H1 (cell line): ENCODE results near the gene TAS2R13. TPM values are rescaled to one million over a fixed set of nuclear protein-coding genes. Genes with fewer than 3 reads are reported as not detected.

Source experiments
- CTCF ChIA-PET: fragments of 300-600 bp; sonication (Branson Sonifier 250); formaldehyde crosslinking; loops from one replicate; lab custom pipeline; 2021; ENCODE audit not compliant: partially characterized antibody; lab: Charles Lee
- POLR2A ChIA-PET: fragments of 300-600 bp; sonication (Branson Sonifier 250); formaldehyde crosslinking; loops from one replicate; lab custom pipeline; 2021; ENCODE audit warnings: inconsistent platforms; ENCODE audit not compliant: partially characterized antibody; lab: Charles Lee
- DNase-seq, 2 experiments: peaks; one replicate each; pipeline versions ENCODE4 v3.0.0 to v3.0.0-alpha.2; 2010 to 2022; ENCODE audit warnings: low spot score in 2 of 2, low read depth in 1 of 2, mixed read lengths in 1 of 2
- FAIRE-seq: peaks from 2 replicates; lab custom pipeline; 2011; peaks lifted over from hg19 to GRCh38; lab: Jason Lieb, UNC
- H2AFZ ChIP-seq: 2 replicates; pipeline ENCODE4 v1.8.1; 2012; ENCODE audit warnings: low read length, inconsistent platforms
- H2AK5ac ChIP-seq: 2 replicates; pipeline ENCODE4 v1.6.1; 2013; ENCODE audit warnings: low read depth, low read length
- H2BK120ac ChIP-seq: replicated peaks from 2 replicates; pipeline ENCODE3; 2013; ENCODE audit warnings: low read depth, low read length, inconsistent platforms
- H2BK12ac ChIP-seq: 2 replicates; pipeline ENCODE4 v1.6.1; 2013; ENCODE audit warnings: low read depth, low read length
- H2BK15ac ChIP-seq: 2 replicates; pipeline ENCODE4 v1.6.1; 2013; ENCODE audit warnings: low read length
- H2BK20ac ChIP-seq: 2 replicates; pipeline ENCODE4 v1.6.1; 2013; ENCODE audit warnings: low read length
- H2BK5ac ChIP-seq: 2 replicates; pipeline ENCODE4 v1.6.1; 2013; ENCODE audit warnings: low read depth, low read length
- H3K14ac ChIP-seq: 2 replicates; pipeline ENCODE4 v1.6.1; 2013; ENCODE audit warnings: inconsistent platforms; ENCODE audit not compliant: insufficient read length
- H3K18ac ChIP-seq: 2 replicates; pipeline ENCODE4 v1.6.1; 2013; ENCODE audit warnings: low read length; ENCODE audit errors: extremely low read depth
- H3K23ac ChIP-seq: 2 replicates; pipeline ENCODE4 v1.6.1; 2013; ENCODE audit warnings: inconsistent platforms; ENCODE audit not compliant: insufficient read length
- H3K23me2 ChIP-seq: 2 replicates; pipeline ENCODE4 v1.6.1; 2013; ENCODE audit warnings: low read depth, low read length
- H3K27ac ChIP-seq: 2 replicates; pipeline ENCODE4 v1.6.1; 2011; ENCODE audit warnings: low read depth, low read length, inconsistent platforms
- H3K27me3 ChIP-seq, 4 experiments: replicated peaks in 1 of 4; 1 replicate in 1 of 4; 2 replicates in 3 of 4; pipeline versions ENCODE4 v1.6.1 to v1.8.1; 2011 to 2013; ENCODE audit warnings: low read length in 3 of 4, mild to moderate bottlenecking in 3 of 4, inconsistent platforms in 2 of 4, mixed read lengths in 2 of 4, moderate library complexity in 1 of 4; ENCODE audit not compliant: control insufficient read depth in 3 of 4, insufficient read depth in 3 of 4; ENCODE audit errors: extremely low read depth in 1 of 4
- H3K36me3 ChIP-seq, 4 experiments: 2 replicates each; pipeline versions ENCODE4 v1.6.1 to v1.8.1; 2011 to 2013; ENCODE audit warnings: mild to moderate bottlenecking in 4 of 4, low read length in 3 of 4, moderate library complexity in 2 of 4, control low read depth in 1 of 4, inconsistent platforms in 1 of 4; ENCODE audit not compliant: insufficient read depth in 4 of 4, control insufficient read depth in 2 of 4
- H3K4ac ChIP-seq: replicated peaks from 2 replicates; pipeline ENCODE3; 2013; ENCODE audit warnings: low read length, low read depth, mixed read lengths, inconsistent platforms; ENCODE audit not compliant: insufficient read length
- H3K4me1 ChIP-seq, 4 experiments: replicated peaks in 1 of 4; 1 replicate in 1 of 4; 2 replicates in 3 of 4; pipeline versions ENCODE4 v1.6.1 to v1.8.1; 2011 to 2013; ENCODE audit warnings: low read length in 3 of 4, inconsistent platforms in 2 of 4, mixed read lengths in 1 of 4; ENCODE audit not compliant: insufficient read depth in 4 of 4, control insufficient read depth in 3 of 4
- H3K4me2 ChIP-seq, 2 experiments: 2 replicates each; pipeline versions ENCODE4 v1.6.1 to v1.8.1; 2011 to 2013; ENCODE audit warnings: low read depth in 2 of 2, low read length in 2 of 2, control low read depth in 1 of 2, inconsistent platforms in 1 of 2, mild to moderate bottlenecking in 1 of 2; ENCODE audit not compliant: insufficient read depth in 1 of 2
- H3K4me3 ChIP-seq, 4 experiments: fragments of 200-600, 300-600 bp in 1 of 4; sonication (generic), shearing (Covaris generic), sonication (Bioruptor Twin) in 1 of 4; 2 replicates each; pipeline versions ENCODE4 v1.5.1 to v1.8.1; 2011 to 2016; ENCODE audit warnings: low read length in 4 of 4, low read depth in 3 of 4, control low read depth in 2 of 4, inconsistent platforms in 2 of 4, mild to moderate bottlenecking in 2 of 4, mixed read lengths in 1 of 4, moderate library complexity in 1 of 4; ENCODE audit not compliant: insufficient read depth in 2 of 4; ENCODE audit errors: extremely low read depth in 1 of 4
- H3K56ac ChIP-seq: replicated peaks from 2 replicates; pipeline ENCODE3; 2013; ENCODE audit warnings: low read depth, mild to moderate bottlenecking, mixed read lengths, low read length, inconsistent platforms; ENCODE audit not compliant: insufficient read length
- H3K79me1 ChIP-seq: 2 replicates; pipeline ENCODE4 v1.6.1; 2013; ENCODE audit warnings: low read depth, low read length, control low read depth
- H3K79me2 ChIP-seq, 2 experiments: 2 replicates each; pipeline versions ENCODE4 v1.6.1 to v1.8.1; 2012 to 2013; ENCODE audit warnings: low read length in 2 of 2, mild to moderate bottlenecking in 2 of 2, inconsistent platforms in 1 of 2; ENCODE audit not compliant: insufficient read depth in 2 of 2, control insufficient read depth in 1 of 2
- H3K9ac ChIP-seq, 4 experiments: replicated peaks in 1 of 4; 1 replicate in 1 of 4; 2 replicates in 3 of 4; pipeline versions ENCODE4 v1.6.1 to v1.8.1; 2011 to 2013; ENCODE audit warnings: low read depth in 3 of 4, low read length in 3 of 4, control low read depth in 2 of 4, mild to moderate bottlenecking in 2 of 4, moderate library complexity in 2 of 4, inconsistent platforms in 1 of 4; ENCODE audit errors: extremely low read depth in 1 of 4
- H3K9me3 ChIP-seq, 2 experiments: 2 replicates each; pipeline versions ENCODE4 v1.6.1 to v1.8.1; 2012 to 2013; ENCODE audit warnings: mild to moderate bottlenecking in 2 of 2, moderate library complexity in 2 of 2, control low read depth in 1 of 2, inconsistent platforms in 1 of 2, low read depth in 1 of 2, low read length in 1 of 2, mixed read lengths in 1 of 2; ENCODE audit not compliant: insufficient read depth in 2 of 2
- H4K20me1 ChIP-seq, 2 experiments: replicated peaks in 1 of 2; 2 replicates each; pipeline versions ENCODE3 to v1.8.1; 2011 to 2013; ENCODE audit warnings: inconsistent platforms in 2 of 2, low read length in 2 of 2, mild to moderate bottlenecking in 1 of 2; ENCODE audit not compliant: insufficient read depth in 2 of 2, control insufficient read depth in 1 of 2
- H4K5ac ChIP-seq: 2 replicates; pipeline ENCODE4 v1.6.1; 2013; ENCODE audit warnings: low read length, low read depth, mixed read lengths, inconsistent platforms; ENCODE audit not compliant: insufficient read length
- H4K8ac ChIP-seq: 2 replicates; pipeline ENCODE4 v1.8.0; 2013; ENCODE audit warnings: mild to moderate bottlenecking, moderate library complexity, low read length, inconsistent platforms; ENCODE audit not compliant: insufficient read depth; ENCODE audit errors: extremely low read depth
- H4K91ac ChIP-seq: replicated peaks from 2 replicates; pipeline ENCODE3; 2013; ENCODE audit warnings: low read length, mixed read lengths, inconsistent platforms; ENCODE audit not compliant: insufficient read length
- CTBP2 ChIP-seq: IDR thresholded peaks from 2 replicates; pipeline ENCODE4 v1.7.0; 2011; ENCODE audit warnings: borderline replicate concordance, mild to moderate bottlenecking, moderate library complexity, mixed read lengths, low read length; ENCODE audit not compliant: insufficient read depth, insufficient read length
- HDAC2 ChIP-seq, 2 experiments: fragments of 300-600 bp in 1 of 2; sonication (generic) in 1 of 2; IDR thresholded peaks; 2 replicates each; pipeline ENCODE4 v1.6.1; 2011 to 2012; ENCODE audit warnings: low read depth in 2 of 2, low read length in 2 of 2, mild to moderate bottlenecking in 2 of 2, moderate library complexity in 2 of 2, borderline replicate concordance in 1 of 2, inconsistent platforms in 1 of 2
- MAFK ChIP-seq: IDR thresholded peaks from 2 replicates; pipeline ENCODE4 v1.6.1; 2012; ENCODE audit warnings: low read depth, mild to moderate bottlenecking, improper control_type of control experiment, low read length
- MAX ChIP-seq: IDR thresholded peaks from 2 replicates; pipeline ENCODE4 v1.6.1; 2012; ENCODE audit warnings: inconsistent platforms
- RAD21 ChIP-seq, 2 experiments: IDR thresholded peaks in 1 of 2; conservative IDR thresholded peaks in 1 of 2; 2 replicates each; pipeline ENCODE4 v1.6.1; 2011; ENCODE audit warnings: low read depth in 2 of 2, low read length in 2 of 2, improper control_type of control experiment in 1 of 2, inconsistent platforms in 1 of 2, mild to moderate bottlenecking in 1 of 2, moderate library complexity in 1 of 2
- RBBP5 ChIP-seq: IDR thresholded peaks from 2 replicates; pipeline ENCODE4 v1.7.1; 2012; ENCODE audit warnings: low read depth, mild to moderate bottlenecking, inconsistent platforms, low read length, moderate library complexity, borderline replicate concordance
- SAP30 ChIP-seq: fragments of 300-600 bp; sonication (generic); IDR thresholded peaks from 2 replicates; pipeline ENCODE4 v1.7.1; 2012; ENCODE audit warnings: low read length, moderate library complexity, mild to moderate bottlenecking, inconsistent platforms; ENCODE audit not compliant: insufficient read depth, insufficient replicate concordance
- SIN3A ChIP-seq, 2 experiments: IDR thresholded peaks in 1 of 2; conservative IDR thresholded peaks in 1 of 2; 2 replicates each; pipeline ENCODE4 v1.6.1; 2011 to 2012; ENCODE audit warnings: low read length in 2 of 2, improper control_type of control experiment in 1 of 2, low read depth in 1 of 2, mild to moderate bottlenecking in 1 of 2
- TAF7 ChIP-seq: optimal IDR thresholded peaks from 2 replicates; pipeline ENCODE3; 2011; ENCODE audit warnings: low read depth, mild to moderate bottlenecking, inconsistent platforms, low read length, moderate library complexity, borderline replicate concordance
- WGBS, 2 experiments: shearing (Covaris generic) in 1 of 2; methylation state at CpG; one replicate each; pipeline versions ENCODE4 v1.1.6 to v1.1.7; 2013 to 2015; ENCODE audit warnings: low lambda C conversion rate in 2 of 2, mixed read lengths in 2 of 2, inconsistent platforms in 1 of 2, low coverage in 1 of 2, missing lambda C conversion rate in 1 of 2; ENCODE audit not compliant: insufficient replicate concordance in 2 of 2, insufficient coverage in 1 of 2, insufficient read length in 1 of 2; ENCODE audit errors: extremely low coverage in 1 of 2, missing lambda C conversion rate in 1 of 2; 5-methylcytosine and 5-hydroxymethylcytosine counted together
- polyA plus RNA-seq, 7 experiments: library from polyadenylated mRNA; depleted of rRNA in 3 of 7; stranded (reverse) in 5 of 7; unstranded in 2 of 7; fragments of >200 nt in 5 of 7; fragments of 200-250 nt in 2 of 7; gene quantifications; 1 replicate in 5 of 7; 2 replicates in 1 of 7; 4 replicates in 1 of 7; pipeline versions ENCODE4 v1.2.1 to v1.2.3, GENCODE V29; 2011 to 2013; ENCODE audit warnings: missing spikeins in 2 of 7, mixed read lengths in 2 of 7
- total RNA-seq: library from RNA; stranded (reverse); fragmentation: NEBNext Ultra II Directional; extraction: Animal tissue kit (Norgen Biotek cat#: 25700); gene quantifications from 2 replicates; pipeline ENCODE4 v1.2.1, GENCODE V29; 2021

The TAS2R13 gene
- total and polyA plus RNA-seq, 2 of the 8 experiments (the other 6 are each of a cell fraction or from before 2014, with no cell fraction given): 0.09 to 0.17 TPM

DNA sequence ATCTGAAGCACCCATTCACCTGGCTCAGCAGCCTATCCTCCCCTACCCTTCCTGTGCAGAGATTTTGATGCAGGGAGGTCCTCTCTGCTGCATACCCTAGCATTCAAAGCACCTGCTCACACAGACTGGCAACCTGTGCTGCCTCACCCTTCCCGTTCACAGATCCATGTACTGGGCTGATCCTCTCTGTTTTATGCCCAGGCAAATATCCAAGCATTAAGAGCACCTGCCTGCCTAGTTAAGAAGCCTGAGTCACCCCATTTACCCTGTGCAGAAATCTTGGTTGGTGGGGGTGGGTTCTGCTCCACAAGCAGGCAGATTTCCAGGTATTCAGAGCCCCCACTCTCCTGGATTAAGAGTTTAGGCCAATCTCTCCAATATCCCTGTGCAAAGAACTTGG lies 8.4 kb downstream of the TAS2R13 start:
- Histone ChIP-seq H3K56ac (no peak overlapping the region), H3K79me2 (no peaks in the 10 kb centered on the region), H3K4ac (no peak overlapping the region), H3K4me1 (no peaks in the 10 kb centered on the region), H3K27me3 (no peaks in the 10 kb centered on the region), H3K14ac (no peak overlapping the region), H4K8ac (no peak overlapping the region), H2BK5ac (no peak overlapping the region; the same call in 1 of the 2 replicates), H3K9me3 (peaks cover 0 to 4% of the 10 kb centered on the region in 2 experiments; a peak in 1 of 4 replicates), H4K5ac (no peak overlapping the region), H2BK15ac (no peak overlapping the region), H2AK5ac (no peak overlapping the region), H3K27ac (no peak overlapping the region), H2BK12ac (no peak overlapping the region), H4K20me1 (no peaks in the 10 kb centered on the region), H3K79me1 (no peaks in the 10 kb centered on the region; the same call in 1 of the 2 replicates), H3K4me2 (no peak overlapping the region), H3K23ac (no peak overlapping the region), H3K23me2 (no peaks in the 10 kb centered on the region), H2BK120ac (no peak overlapping the region), H2BK20ac (no peak overlapping the region), H2AFZ (no peak overlapping the region), H4K91ac (no peak overlapping the region), H3K9ac (no peak overlapping the region), H3K18ac (no peak overlapping the region), H3K36me3 (no peaks in the 10 kb centered on the region; a peak in 1 of 8 replicates), H3K4me3 (no peak overlapping the region)
- WGBS, 2 experiments: 85% methylated on average over 1 of the region's 1 CpG; no CpG with 5 or more reads in 1 of the 2 experiments
- DNase-seq (no peak), FAIRE-seq (no peak)
- ChIA-PET CTCF (interaction anchor here (0.6 kb wide), 1 partner anchor 24 kb away, joined by 3 read pairs; no protein-coding TSS in a partner anchor), POLR2A (no interaction called here)
- TF ChIP-seq RAD21 (IDR thresholded peaks at IDR 0.05 in 1 of 2, conservative IDR thresholded peaks at IDR 0.05 in 1 of 2; ENCODE audit: low read depth in 2 of 2, low read length in 2 of 2): no peak
- TF ChIP-seq SIN3A (conservative IDR thresholded peaks at IDR 0.05 in 1 of 2, IDR thresholded peaks at IDR 0.05 in 1 of 2; ENCODE audit: low read depth in 1 of 2, low read length in 2 of 2): no peak
- no peak for TF ChIP-seq SAP30
- no peak for TF ChIP-seq CTBP2
- no peak for TF ChIP-seq TAF7
- TF ChIP-seq MAX: no peak
- no peak for TF ChIP-seq RBBP5
- no peak for TF ChIP-seq MAFK
- TF ChIP-seq HDAC2 (IDR thresholded peaks at IDR 0.05; ENCODE audit: borderline replicate concordance in 1 of 2, low read depth in 2 of 2, low read length in 2 of 2): no peak
